Measurements from ENCODE around the gene TXNRD1.

DNA sequence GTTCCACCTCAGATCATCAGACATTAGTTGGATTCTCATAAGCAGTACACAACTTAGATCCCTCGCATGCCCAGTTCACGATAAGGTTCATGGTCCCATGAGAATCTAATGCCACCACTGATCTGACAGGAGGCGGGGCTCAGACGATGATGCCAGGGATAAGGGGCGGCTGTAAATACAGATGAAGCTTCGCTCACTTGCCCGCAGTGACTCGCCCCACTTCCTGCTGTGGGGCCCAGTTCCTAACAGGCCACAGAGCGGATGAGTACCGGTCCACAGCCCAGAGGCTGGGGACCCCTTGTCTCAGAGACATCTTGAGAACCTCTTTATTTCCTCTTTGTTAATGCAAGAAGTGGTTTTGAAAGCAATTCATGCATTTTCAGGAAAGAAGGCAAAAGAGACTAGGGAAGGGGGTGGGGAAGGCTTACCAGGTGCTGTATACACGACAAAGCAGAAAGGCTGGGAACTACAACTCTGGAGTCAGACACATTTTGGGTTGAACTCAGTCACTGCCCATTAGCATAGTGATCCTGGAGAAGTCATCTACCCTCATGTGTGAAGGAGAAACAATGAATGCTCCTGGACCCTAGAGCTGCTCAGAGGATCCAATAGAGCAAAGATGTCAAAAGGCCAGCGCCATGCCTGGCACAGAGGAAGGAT lies 156.6 kb downstream of the TXNRD1 start:
- no peak for TF ChIP-seq POLR2A (IDR thresholded peaks at IDR 0.05)
- no peak for TF ChIP-seq CTCF (IDR thresholded peaks at IDR 0.05)

All from Peyer's patch (tissue), 4 donors.